IMR-90 (cell line): Measurements from ENCODE around the gene BCAS2. TPM values are rescaled to one million over a fixed set of nuclear protein-coding genes. Genes with fewer than 3 reads are reported as not detected.

Experiments used
- ATAC-seq: fragments of 200-7000 bp; cut with Tn5 transposase; 2 replicates; pipeline ENCODE4 v1.9.1; 2020; ENCODE audit warnings: low read depth, mild to moderate bottlenecking, moderate library complexity
- BruUV-seq: library from RNA; stranded (reverse); fragments of 400-500 nt; replicated peaks from 2 replicates; lab custom pipeline; 2021; lab: Mats Ljungman, UMichigan
- CTCF ChIA-PET: fragments of 300-600 bp; formaldehyde crosslinking; extraction: SDS; loops from one replicate; lab custom pipeline; 2021; ENCODE audit warnings: antibody characterized with exemption; lab: Yijun Ruan, JAX
- POLR2A ChIA-PET: fragments of 300-600 bp; sonication (Branson Sonifier 250); formaldehyde crosslinking; loops from one replicate; lab custom pipeline; 2022; ENCODE audit warnings: antibody characterized with exemption; ENCODE audit not compliant: unreplicated experiment; lab: Charles Lee
- DNase-seq: peaks from one replicate; pipeline ENCODE4 v3.0.0; 2013
- H2AFZ ChIP-seq: replicated peaks from 2 replicates; pipeline ENCODE3; 2013; ENCODE audit warnings: low read length, mild to moderate bottlenecking; ENCODE audit not compliant: poor library complexity
- H2AK5ac ChIP-seq: 2 replicates; pipeline ENCODE4 v1.6.1; 2013; ENCODE audit warnings: low read depth, low read length, inconsistent platforms
- H2AK9ac ChIP-seq: replicated peaks from 2 replicates; pipeline ENCODE3; 2013; ENCODE audit warnings: mild to moderate bottlenecking, low read depth, low read length, moderate library complexity; ENCODE audit not compliant: poor library complexity
- H2BK120ac ChIP-seq: 2 replicates; pipeline ENCODE4 v1.6.1; 2013; ENCODE audit warnings: low read depth, low read length, inconsistent platforms
- H2BK15ac ChIP-seq: 3 replicates; pipeline ENCODE4 v1.6.1; 2013; ENCODE audit warnings: low read depth, low read length, inconsistent platforms
- H2BK20ac ChIP-seq: 2 replicates; pipeline ENCODE4 v1.6.1; 2013; ENCODE audit warnings: low read depth, mild to moderate bottlenecking, inconsistent platforms, low read length, moderate library complexity
- H2BK5ac ChIP-seq: 2 replicates; pipeline ENCODE4 v1.6.1; 2013; ENCODE audit warnings: mild to moderate bottlenecking, low read depth, low read length, inconsistent platforms; ENCODE audit not compliant: poor library complexity, severe bottlenecking
- H3K14ac ChIP-seq: replicated peaks from 2 replicates; pipeline ENCODE4 v1.6.1; 2013; ENCODE audit warnings: low read depth, low read length, inconsistent platforms
- H3K18ac ChIP-seq: 2 replicates; pipeline ENCODE4 v1.6.1; 2013; ENCODE audit warnings: low read depth, low read length, control low read depth
- H3K23ac ChIP-seq: 2 replicates; pipeline ENCODE4 v1.6.1; 2013; ENCODE audit warnings: low read depth, low read length, inconsistent platforms
- H3K27ac ChIP-seq: 2 replicates; pipeline ENCODE4 v1.5.1; 2013; ENCODE audit warnings: mild to moderate bottlenecking, control low read depth, low read length; ENCODE audit not compliant: insufficient read depth
- H3K27me3 ChIP-seq: 2 replicates; pipeline ENCODE4 v1.6.1; 2013; ENCODE audit warnings: low read length; ENCODE audit not compliant: control insufficient read depth, insufficient read depth
- H3K36me3 ChIP-seq: 2 replicates; pipeline ENCODE4 v1.6.1; 2013; ENCODE audit warnings: low read length, mixed read lengths; ENCODE audit not compliant: control insufficient read depth, insufficient read depth
- H3K4ac ChIP-seq: 2 replicates; pipeline ENCODE4 v1.6.1; 2013; ENCODE audit warnings: low read depth, low read length, inconsistent platforms
- H3K4me1 ChIP-seq: 2 replicates; pipeline ENCODE4 v1.6.1; 2013; ENCODE audit warnings: low read length, mixed read lengths; ENCODE audit not compliant: control insufficient read depth, insufficient read depth
- H3K4me2 ChIP-seq: 2 replicates; pipeline ENCODE4 v1.6.1; 2013; ENCODE audit warnings: low read depth, mild to moderate bottlenecking, control low read depth, low read length, moderate library complexity
- H3K4me3 ChIP-seq: 2 replicates; pipeline ENCODE4 v1.5.1; 2013; ENCODE audit warnings: low read depth, mild to moderate bottlenecking, control low read depth, low read length, moderate library complexity; ENCODE audit not compliant: insufficient read depth
- H3K56ac ChIP-seq: 2 replicates; pipeline ENCODE4 v1.6.1; 2013; ENCODE audit warnings: low read length, inconsistent platforms; ENCODE audit not compliant: insufficient read depth; ENCODE audit errors: extremely low read depth
- H3K79me1 ChIP-seq, 2 experiments: 2 replicates each; pipeline ENCODE4 v1.6.1; 2013; ENCODE audit warnings: low read length in 2 of 2, inconsistent platforms in 1 of 2, low read depth in 1 of 2
- H3K9ac ChIP-seq: 2 replicates; pipeline ENCODE4 v1.6.1; 2013; ENCODE audit warnings: low read depth, low read length, control low read depth
- H3K9me1 ChIP-seq: 2 replicates; pipeline ENCODE4 v1.6.1; 2013; ENCODE audit warnings: low read length, inconsistent platforms; ENCODE audit not compliant: insufficient read depth
- H3K9me3 ChIP-seq: 2 replicates; pipeline ENCODE4 v1.6.1; 2013; ENCODE audit warnings: low read length; ENCODE audit not compliant: control insufficient read depth, insufficient read depth
- H4K20me1 ChIP-seq: 2 replicates; pipeline ENCODE4 v1.6.1; 2013; ENCODE audit warnings: low read length, inconsistent platforms; ENCODE audit not compliant: insufficient read depth
- H4K5ac ChIP-seq: 2 replicates; pipeline ENCODE4 v1.6.1; 2013; ENCODE audit warnings: mild to moderate bottlenecking, low read depth, low read length, control low read depth
- H4K8ac ChIP-seq, 2 experiments: 2 replicates each; pipeline ENCODE4 v1.6.1; 2013; ENCODE audit warnings: low read depth in 2 of 2, low read length in 2 of 2, control low read depth in 1 of 2, inconsistent platforms in 1 of 2
- H4K91ac ChIP-seq: 2 replicates; pipeline ENCODE4 v1.6.1; 2013; ENCODE audit warnings: low read depth, low read length, inconsistent platforms; ENCODE audit not compliant: insufficient read depth
- BHLHE40 ChIP-seq: fragments of 150-350 bp; IDR thresholded peaks from 2 replicates; pipeline ENCODE4 v1.6.1; 2016; ENCODE audit warnings: mild to moderate bottlenecking, low read depth, low read length
- ELK1 ChIP-seq: fragments of 150-350 bp; IDR thresholded peaks from 2 replicates; pipeline ENCODE4 v1.6.1; 2016; ENCODE audit warnings: low read depth, mild to moderate bottlenecking, low read length, moderate library complexity, borderline replicate concordance
- FOS ChIP-seq: fragments of 150-350 bp; IDR thresholded peaks from 2 replicates; pipeline ENCODE4 v1.6.1; 2016; ENCODE audit warnings: low read depth, low read length
- MAFK ChIP-seq: IDR thresholded peaks from 2 replicates; pipeline ENCODE4 v1.6.1; 2012; ENCODE audit warnings: low read depth, low read length, improper control_type of control experiment
- MAZ ChIP-seq: IDR thresholded peaks from 2 replicates; pipeline ENCODE4 v1.6.1; 2012; ENCODE audit warnings: low read depth, mild to moderate bottlenecking, low read length, improper control_type of control experiment, moderate library complexity, borderline replicate concordance
- NFE2L2 ChIP-seq: fragments of 150-350 bp; IDR thresholded peaks from 2 replicates; pipeline ENCODE4 v1.6.1; 2016; ENCODE audit warnings: low read depth, mild to moderate bottlenecking, low read length
- POLR2A ChIP-seq: IDR thresholded peaks from 2 replicates; pipeline ENCODE4 v1.6.1; 2012; ENCODE audit warnings: mild to moderate bottlenecking, low read depth, low read length
- RFX5 ChIP-seq: IDR thresholded peaks from 2 replicates; pipeline ENCODE4 v1.8.0; 2012; ENCODE audit warnings: low read depth, mild to moderate bottlenecking, low read length, moderate library complexity
- SMC3 ChIP-seq: fragments of 150-350 bp; IDR thresholded peaks from 2 replicates; pipeline ENCODE4 v1.6.1; 2016; ENCODE audit warnings: low read depth, mild to moderate bottlenecking, antibody characterized with exemption, low read length, moderate library complexity
- WGBS, 2 experiments: methylation state at CpG; one replicate each; pipeline versions ENCODE4 v1.1.5 to v1.1.7; 2013; ENCODE audit warnings: missing lambda C conversion rate in 2 of 2; ENCODE audit not compliant: insufficient read length in 1 of 2; ENCODE audit errors: extremely low coverage in 2 of 2; 5-methylcytosine and 5-hydroxymethylcytosine counted together
- dilution Hi-C: fragments of 300-500 bp; cut with HindIII; formaldehyde crosslinking; loops from one replicate; pipeline ENCODE4 v1.14.3; 2018; ENCODE audit warnings: low sequenced_read_pairs; ENCODE audit not compliant: unreplicated experiment
- in situ Hi-C: fragments of 300-500 bp; cut with MboI; formaldehyde crosslinking; loops from 3 replicates; pipeline ENCODE4 v1.14.3; 2019; ENCODE audit warnings: low sequenced_read_pairs, inconsistent platforms, mixed read lengths
- intact Hi-C: fragments of 100-400 bp; cut with micrococcal nuclease; formaldehyde crosslinking; loops from 2 replicates; pipeline ENCODE4 v1.10.0; 2022
- polyA plus RNA-seq, 3 experiments: library from polyadenylated mRNA; depleted of rRNA; stranded (reverse); fragments of >200 nt; gene quantifications; 2 replicates each; pipeline ENCODE4 v1.2.3, GENCODE V29; 2012; ENCODE audit warnings: low replicate concordance in 1 of 3
- total RNA-seq: library from RNA; depleted of rRNA; stranded (reverse); fragments of >200 nt; gene quantifications from 2 replicates; pipeline ENCODE4 v1.2.3, GENCODE V29; 2012
- TF ChIP-seq, protein P1 (sequence below): fragments of 150-350 bp; IDR thresholded peaks from 2 replicates; pipeline ENCODE4 v1.6.1; 2017; ENCODE audit warnings: mild to moderate bottlenecking, antibody characterized with exemption, low read length, low read depth

BCAS2 gene
- total and polyA plus RNA-seq, 2 of the 4 experiments (the other 2 are of a cell fraction) = 15.4 to 23.1 TPM

DNA sequence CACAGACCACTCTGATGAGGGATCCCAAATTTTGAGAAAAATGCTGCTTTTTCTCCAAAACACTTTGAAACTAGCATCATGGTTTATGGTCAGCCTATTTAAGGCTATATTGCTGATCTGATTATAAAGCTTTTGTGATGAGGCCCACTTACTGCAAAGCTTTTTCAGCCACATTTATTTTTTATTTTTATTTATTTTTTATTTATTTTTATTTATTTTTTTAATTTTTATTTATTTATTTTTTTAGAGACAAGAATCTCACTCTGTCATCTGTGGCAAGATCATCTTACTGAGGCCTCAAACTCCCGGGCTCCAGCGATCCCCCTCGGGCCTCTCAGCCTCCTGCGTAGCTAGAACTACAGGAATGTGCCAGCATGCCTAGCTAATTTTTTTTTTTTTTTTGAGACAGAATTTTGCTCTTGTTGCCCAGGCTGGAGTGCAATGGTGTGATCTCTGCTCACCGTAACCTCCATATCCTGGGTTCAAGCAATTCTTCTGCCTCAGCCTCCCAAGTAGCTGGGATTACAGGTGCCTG, 5.2 kb upstream of the BCAS2 start:
- no peak overlapping the region for H2BK5ac ChIP-seq
- H4K8ac ChIP-seq = no peak overlapping the region
- no peak overlapping the region for H2BK15ac ChIP-seq
- BruUV-seq = no TSS peak
- H3K9ac ChIP-seq = no peak overlapping the region
- H3K56ac ChIP-seq = no peak overlapping the region
- DNase-seq = no peak
- H2AK9ac ChIP-seq = no peak overlapping the region
- H2AFZ ChIP-seq = no peak overlapping the region
- 0 out of 2 replicates have a peak, but pooled peaks cover 3% of the 10 kb centered on the region for H3K9me1 ChIP-seq
- H3K14ac ChIP-seq = no peak overlapping the region
- H3K18ac ChIP-seq = no peak overlapping the region
- no peaks in the 10 kb centered on the region for H3K9me3 ChIP-seq
- no peaks in the 10 kb centered on the region for H3K27me3 ChIP-seq
- WGBS, 2 experiments = 93% methylated on average over 3 of the region's 5 CpGs; no CpG with 5 or more reads in 1 of the 2 experiments
- no peak overlapping the region for H4K5ac ChIP-seq
- intact Hi-C loops (loop anchor here (5.0 kb wide), 1 partner anchor 36 kb away; no protein-coding TSS in a partner anchor), in situ Hi-C loops (no loop called here), dilution Hi-C loops (no loop called here)
- H2BK120ac ChIP-seq = no peak overlapping the region
- H3K4me2 ChIP-seq = no peak overlapping the region
- POLR2A ChIA-PET = no interaction called here
- H4K91ac ChIP-seq = no peak overlapping the region
- no peak overlapping the region for H2AK5ac ChIP-seq
- no peak overlapping the region for H3K4me3 ChIP-seq
- H4K20me1 ChIP-seq = no peaks in the 10 kb centered on the region
- H3K36me3 ChIP-seq = no peaks in the 10 kb centered on the region
- CTCF ChIA-PET = interaction anchor here (0.6 kb wide), 1 partner anchor 365 kb away, joined by 3 read pairs; no protein-coding TSS in a partner anchor
- no peaks in the 10 kb centered on the region; the same call in 1 of the 2 replicates for H3K4me1 ChIP-seq
- TF ChIP-seq ELK1 (no peak), RFX5 (no peak), MAFK (no peak), SMC3 (no peak), NFE2L2 (no peak), BHLHE40 (no peak), MAZ (no peak), FOS (no peak), POLR2A (no peak)
- TF ChIP-seq, protein P1, sequence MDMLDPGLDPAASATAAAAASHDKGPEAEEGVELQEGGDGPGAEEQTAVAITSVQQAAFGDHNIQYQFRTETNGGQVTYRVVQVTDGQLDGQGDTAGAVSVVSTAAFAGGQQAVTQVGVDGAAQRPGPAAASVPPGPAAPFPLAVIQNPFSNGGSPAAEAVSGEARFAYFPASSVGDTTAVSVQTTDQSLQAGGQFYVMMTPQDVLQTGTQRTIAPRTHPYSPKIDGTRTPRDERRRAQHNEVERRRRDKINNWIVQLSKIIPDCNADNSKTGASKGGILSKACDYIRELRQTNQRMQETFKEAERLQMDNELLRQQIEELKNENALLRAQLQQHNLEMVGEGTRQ = no peak
- peaks cover 5 to 6% of the 10 kb centered on the region in 2 experiments; a peak in 2 of 4 replicates for H3K79me1 ChIP-seq
- no peak overlapping the region for H2BK20ac ChIP-seq
- no peak for ATAC-seq
- H3K27ac ChIP-seq = no peak overlapping the region
- no peak overlapping the region for H3K4ac ChIP-seq
- H3K23ac ChIP-seq = no peak overlapping the region
